MG63 (cell line): ENCODE data around the gene TMEM134. TPM values are rescaled to one million over a fixed set of nuclear protein-coding genes. Genes with fewer than 3 reads are reported as not detected.
A peak's percentile ranks its signal among the peaks of the same experiment; 100 is the strongest.
"Not testable (repeated sequence)": the region's sequence is repeated elsewhere in the genome, so short reads cannot be mapped to it uniquely, and the experiment has no call there.

Experiments used
- DNase-seq: peaks from one replicate; pipeline ENCODE4 v3.0.0-alpha.2; 2020
- H3K27me3 ChIP-seq: fragments of 250-450 bp; sonication (Bioruptor Pico); 2 replicates; pipeline ENCODE4 v1.5.1; 2020; ENCODE audit warnings: mild to moderate bottlenecking, moderate library complexity
- H3K36me3 ChIP-seq: fragments of 250-450 bp; sonication (Bioruptor Pico); 2 replicates; pipeline ENCODE4 v1.5.1; 2020; ENCODE audit warnings: mild to moderate bottlenecking, moderate library complexity
- H3K4me3 ChIP-seq: fragments of 250-450 bp; sonication (Bioruptor Pico); 2 replicates; pipeline ENCODE4 v1.5.1; 2020; ENCODE audit warnings: mild to moderate bottlenecking, moderate library complexity
- H3K9me3 ChIP-seq: fragments of 250-450 bp; sonication (Bioruptor Pico); 2 replicates; pipeline ENCODE4 v1.5.1; 2020; ENCODE audit warnings: mild to moderate bottlenecking, moderate library complexity
- total RNA-seq: library from RNA; depleted of rRNA; stranded (reverse); fragments of >200 nt; shearing (Covaris generic); gene quantifications from 2 replicates; pipeline ENCODE4 v1.2.3, GENCODE V29; 2014; ENCODE audit warnings: low replicate concordance

The TMEM134 gene
- total RNA-seq, 1 experiment from 2014 or later: 44.2 TPM

DNA sequence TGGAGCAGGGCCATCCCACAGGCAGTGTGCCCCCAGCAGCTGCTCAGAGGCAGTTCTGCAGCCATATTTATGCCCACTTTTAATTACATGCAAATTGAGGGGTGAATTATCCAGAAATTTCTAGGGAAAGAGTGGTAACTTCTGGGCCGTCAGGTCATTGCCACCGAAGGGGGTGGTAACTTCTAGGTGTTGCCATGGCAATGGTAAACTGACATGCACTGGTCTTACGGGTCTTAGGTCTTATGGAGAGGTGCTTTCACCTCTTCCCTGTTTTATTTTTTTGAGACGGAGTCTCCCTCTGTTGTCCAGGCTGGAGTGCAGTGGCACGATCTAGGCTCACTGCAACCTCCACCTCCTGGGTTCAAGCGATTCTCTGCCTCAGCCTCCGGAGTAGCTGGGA, 3.8 kb upstream of the TMEM134 start:
- Histone ChIP-seq H3K27me3 (no peaks in the 10 kb centered on the region), H3K4me3 (no peak overlapping the region), H3K36me3 (no peaks in the 10 kb centered on the region), H3K9me3 (no peaks in the 10 kb centered on the region)
- DNase-seq: no peak

DNA sequence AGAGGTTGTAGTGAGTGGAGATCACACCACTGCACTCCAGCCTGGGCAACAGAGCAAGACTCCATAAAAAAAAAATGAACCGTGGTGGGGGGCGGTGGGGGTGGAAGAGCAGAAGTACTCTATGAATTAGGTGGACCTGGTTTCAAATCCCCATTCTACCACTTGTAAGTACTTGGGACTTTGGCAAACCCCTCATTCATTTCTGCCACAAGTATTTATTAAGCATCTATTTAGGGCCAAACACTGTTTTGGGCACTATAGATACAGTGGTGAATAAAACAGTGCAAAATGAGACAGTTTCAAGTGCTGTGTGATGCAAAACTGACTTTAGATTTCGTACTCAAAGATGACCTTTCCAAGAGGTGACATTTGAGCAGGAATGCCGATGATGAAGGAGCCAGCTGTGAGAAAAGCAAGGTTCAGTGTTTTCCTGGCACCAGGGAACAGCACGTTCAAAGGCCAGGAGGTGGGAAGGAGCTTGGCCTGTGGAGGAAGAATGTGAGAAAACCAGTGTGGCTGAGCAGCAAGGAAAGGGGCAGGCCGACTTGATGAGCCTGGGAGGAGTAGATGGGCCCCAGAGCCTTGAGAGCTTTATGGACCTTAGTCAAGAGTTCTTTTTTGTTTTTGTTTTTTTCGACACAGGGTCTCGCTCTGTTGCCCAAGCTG, 1.4 kb upstream of the TMEM134 start:
- H3K4me3 ChIP-seq: no peak overlapping the region
- no peak for DNase-seq
- H3K9me3 ChIP-seq: no peaks in the 10 kb centered on the region
- H3K36me3 ChIP-seq: no peaks in the 10 kb centered on the region
- H3K27me3 ChIP-seq: no peaks in the 10 kb centered on the region

DNA sequence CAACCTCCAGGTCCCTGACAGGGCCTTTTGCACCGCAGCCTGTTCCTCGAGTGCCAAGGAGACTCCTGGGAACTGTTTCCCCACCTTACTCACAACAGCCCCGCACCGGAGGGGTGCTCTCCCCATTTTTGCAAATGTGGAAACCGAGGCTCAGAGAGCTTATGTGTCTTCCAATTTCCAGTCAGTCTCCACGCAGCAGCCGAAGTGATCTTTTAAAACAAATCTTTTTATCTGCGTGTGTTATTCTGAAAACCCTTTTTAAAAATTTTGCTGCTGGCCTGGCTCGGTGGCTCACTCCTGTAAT, 409 bp upstream of the TMEM134 start:
- H3K27me3 ChIP-seq: no peaks in the 10 kb centered on the region
- no peaks in the 10 kb centered on the region for H3K36me3 ChIP-seq
- H3K4me3 ChIP-seq: peak overlapping the region; percentile 73
- DNase-seq: no peak
- H3K9me3 ChIP-seq: no peaks in the 10 kb centered on the region

DNA sequence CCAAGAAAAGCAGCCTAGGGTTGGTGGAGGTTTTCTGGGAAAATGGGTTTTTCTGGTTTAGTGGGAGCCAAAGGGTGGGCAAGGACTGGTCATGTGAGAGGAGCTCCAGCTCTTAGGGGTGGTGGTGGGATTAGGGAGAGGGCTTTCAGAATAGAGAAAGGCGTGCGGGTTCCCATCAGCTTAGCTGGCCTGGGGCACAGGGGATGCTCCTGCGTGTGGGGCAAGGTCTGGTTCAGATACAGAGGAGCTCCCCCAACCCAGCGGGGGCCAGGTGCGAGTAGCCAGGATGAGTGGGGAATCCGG, 644 bp downstream of the TMEM134 start:
- H3K4me3 ChIP-seq: peak overlapping the region; percentile 73
- no peaks in the 10 kb centered on the region for H3K9me3 ChIP-seq
- H3K27me3 ChIP-seq: no peaks in the 10 kb centered on the region
- H3K36me3 ChIP-seq: no peaks in the 10 kb centered on the region
- no peak for DNase-seq

DNA sequence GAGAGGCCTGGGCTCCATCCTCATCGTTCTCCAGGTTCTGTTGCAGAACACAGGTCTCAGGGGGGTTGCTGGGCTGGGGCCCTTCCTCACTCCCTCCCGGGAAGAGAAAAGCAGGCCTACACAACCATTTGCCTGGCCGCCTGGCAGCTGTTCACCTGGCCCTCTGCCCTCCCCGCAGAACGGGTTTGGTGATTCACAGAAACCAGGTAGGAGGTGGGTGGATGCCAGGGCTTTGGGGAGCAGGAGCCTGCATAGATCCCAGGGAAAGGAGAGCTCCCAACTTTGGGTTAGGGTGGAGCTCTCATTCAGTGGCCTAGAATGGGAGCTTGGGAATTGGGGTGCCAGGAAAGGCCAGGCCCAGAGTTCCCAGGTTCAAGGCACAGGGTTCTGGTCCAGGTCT, 995 bp downstream of the TMEM134 start:
- Histone ChIP-seq H3K4me3 (peak overlapping the region; percentile 73), H3K9me3 (no peaks in the 10 kb centered on the region)
- DNase-seq: peak; percentile 36

DNA sequence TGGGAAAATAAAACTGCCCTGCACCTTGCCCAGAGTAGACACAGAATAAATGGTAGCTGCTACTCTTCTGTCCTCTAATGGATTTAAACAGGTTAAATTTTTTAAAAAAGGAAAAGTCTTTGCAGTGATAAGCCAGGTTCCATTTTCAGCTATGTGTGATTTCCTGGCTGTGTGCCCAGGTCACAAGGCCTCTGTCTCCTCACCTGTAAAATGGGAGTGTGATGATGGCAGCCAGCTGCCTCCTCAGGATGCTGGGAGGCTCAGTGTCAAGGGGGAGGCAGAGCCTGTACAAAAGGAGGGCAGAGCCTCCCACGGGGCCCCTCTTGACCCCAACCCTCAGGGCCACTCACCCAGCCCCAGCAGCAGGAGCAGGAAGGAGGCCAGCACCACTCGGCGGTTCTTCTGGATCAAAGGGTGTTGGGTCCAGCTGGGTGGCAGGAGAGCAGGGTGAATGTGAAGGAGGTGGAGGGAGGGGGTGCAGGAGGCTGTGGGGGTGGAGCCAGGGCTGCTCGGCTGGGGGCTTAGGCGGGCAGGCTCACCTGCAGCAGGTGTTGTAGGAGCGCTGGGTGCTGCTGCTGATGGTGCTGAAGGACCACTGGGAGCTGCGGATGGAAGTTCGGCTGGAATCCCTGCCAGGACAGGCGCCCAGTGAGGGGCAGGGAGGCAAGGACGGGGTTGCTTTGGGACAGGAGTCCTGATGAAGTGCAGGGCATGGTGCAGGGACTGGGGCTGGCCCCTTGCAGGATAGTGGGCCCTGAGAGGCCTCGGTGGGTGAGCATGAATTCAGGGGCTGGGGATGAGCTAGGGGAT, 1.9 kb downstream of the TMEM134 start:
- H3K36me3 ChIP-seq: no peaks in the 10 kb centered on the region
- H3K4me3 ChIP-seq: no peak overlapping the region
- DNase-seq: no peak
- no peaks in the 10 kb centered on the region for H3K27me3 ChIP-seq
- no peaks in the 10 kb centered on the region for H3K9me3 ChIP-seq

More for the DNA sequence above, 995 bp downstream of the TMEM134 start:
- Histone ChIP-seq H3K36me3 (no peaks in the 10 kb centered on the region), H3K27me3 (no peaks in the 10 kb centered on the region)

DNA sequence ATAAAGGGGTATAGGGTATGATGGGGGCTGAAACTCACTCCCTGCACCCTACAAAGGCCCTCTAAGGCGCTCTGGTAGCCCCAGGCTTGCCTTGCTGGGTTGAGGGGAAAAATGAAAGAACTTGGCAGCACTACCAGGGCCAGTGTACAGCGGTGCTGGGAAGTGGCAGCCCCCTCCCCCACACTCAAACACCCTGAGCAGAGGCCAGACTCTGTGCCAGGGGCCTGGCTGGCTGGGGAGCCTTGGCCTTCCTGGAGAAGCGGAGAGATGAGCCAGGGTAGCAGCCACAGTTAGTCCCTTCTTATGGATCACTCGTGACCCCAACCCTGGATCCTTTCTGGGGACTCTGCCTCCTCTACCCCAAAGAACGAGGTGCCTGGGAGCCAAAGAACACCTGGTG, 2.7 kb downstream of the TMEM134 start:
- Histone ChIP-seq H3K9me3 (no peaks in the 10 kb centered on the region), H3K4me3 (no peak overlapping the region), H3K27me3 (no peaks in the 10 kb centered on the region), H3K36me3 (no peaks in the 10 kb centered on the region)
- no peak for DNase-seq

DNA sequence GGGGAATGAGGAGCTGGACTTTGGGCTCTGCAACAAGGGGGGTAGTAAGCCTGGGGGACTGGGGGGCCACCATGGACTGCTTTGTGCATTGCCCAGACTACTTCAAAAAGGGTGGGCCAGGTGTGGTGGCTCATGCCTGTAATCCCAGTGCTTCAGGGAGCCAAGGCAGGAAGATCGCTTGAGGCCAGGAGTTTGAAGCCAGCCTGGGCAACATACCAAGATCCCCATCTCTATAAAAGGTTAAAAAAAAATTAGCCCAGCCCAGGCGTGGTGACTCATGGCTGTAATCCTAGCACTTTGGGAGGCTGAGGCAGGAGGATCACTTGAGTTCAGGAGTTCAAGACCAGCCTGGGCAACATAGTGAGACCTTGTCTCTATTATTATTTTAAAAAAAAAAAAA, 3.5 kb downstream of the TMEM134 start:
- peak; percentile 40 for DNase-seq
- H3K27me3 ChIP-seq, H3K36me3 ChIP-seq, H3K9me3 ChIP-seq, H3K4me3 ChIP-seq: not testable (repeated sequence)

DNA sequence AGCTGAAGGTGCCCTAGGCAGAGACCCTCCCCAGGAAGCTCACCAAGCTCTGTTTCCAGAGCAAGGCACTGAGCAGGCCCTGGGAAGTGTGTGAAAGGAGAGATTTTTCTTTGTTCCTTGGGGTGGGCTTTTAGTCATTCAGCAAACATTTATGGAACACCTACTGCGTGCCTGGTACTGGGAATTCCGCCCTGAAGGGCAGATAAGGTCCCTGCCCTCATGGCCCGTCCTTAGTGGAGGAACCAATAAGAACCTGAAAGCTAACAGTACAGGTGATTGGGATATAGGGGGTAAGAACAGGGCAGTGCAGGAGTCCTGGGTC, 3.9 kb downstream of the TMEM134 start:
- no peak for DNase-seq
- Histone ChIP-seq H3K27me3 (no peaks in the 10 kb centered on the region), H3K9me3 (no peaks in the 10 kb centered on the region), H3K4me3 (no peak overlapping the region), H3K36me3 (no peaks in the 10 kb centered on the region)

DNA sequence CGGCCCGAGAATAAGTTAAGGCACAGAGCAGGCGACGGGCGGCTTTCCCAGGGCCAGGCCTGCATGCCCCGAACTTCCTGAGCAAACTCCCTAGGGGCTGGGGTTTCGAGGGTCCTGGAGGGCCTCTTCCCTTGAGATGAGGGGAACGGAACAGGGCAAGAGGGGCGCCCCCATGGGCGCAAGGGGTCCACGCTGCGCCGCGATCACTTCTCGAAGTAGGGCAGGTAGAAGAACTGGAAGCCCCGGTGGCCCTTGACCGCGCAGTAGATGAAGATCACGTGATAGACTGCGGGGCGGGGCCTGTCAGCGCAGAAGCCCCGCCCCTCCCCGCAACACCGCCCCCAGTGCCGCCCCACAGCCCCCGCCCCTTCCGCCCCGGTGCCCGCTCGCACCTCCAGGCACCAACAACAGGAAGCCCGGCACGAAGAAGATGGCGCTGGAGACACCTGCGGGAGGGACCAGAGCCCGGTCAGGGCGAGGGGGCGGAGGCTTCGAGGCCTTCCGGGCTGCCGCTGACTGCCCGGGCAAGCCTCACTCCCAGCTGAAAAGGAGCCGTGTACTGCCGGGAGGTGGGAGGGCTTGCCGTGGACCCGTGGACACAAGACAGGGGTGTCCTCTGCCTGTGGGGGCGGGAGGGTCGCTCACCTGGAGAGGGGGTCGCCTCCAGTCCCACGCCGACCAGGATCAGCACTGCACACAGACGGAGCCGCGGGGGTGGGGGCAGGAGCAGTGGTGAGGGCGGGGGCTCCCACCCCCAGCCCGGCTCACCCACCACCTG, 4.5 kb downstream of the TMEM134 start:
- Histone ChIP-seq H3K9me3 (no peaks in the 10 kb centered on the region), H3K27me3 (no peaks in the 10 kb centered on the region), H3K36me3 (no peaks in the 10 kb centered on the region), H3K4me3 (no peak overlapping the region)
- no peak for DNase-seq

DNA sequence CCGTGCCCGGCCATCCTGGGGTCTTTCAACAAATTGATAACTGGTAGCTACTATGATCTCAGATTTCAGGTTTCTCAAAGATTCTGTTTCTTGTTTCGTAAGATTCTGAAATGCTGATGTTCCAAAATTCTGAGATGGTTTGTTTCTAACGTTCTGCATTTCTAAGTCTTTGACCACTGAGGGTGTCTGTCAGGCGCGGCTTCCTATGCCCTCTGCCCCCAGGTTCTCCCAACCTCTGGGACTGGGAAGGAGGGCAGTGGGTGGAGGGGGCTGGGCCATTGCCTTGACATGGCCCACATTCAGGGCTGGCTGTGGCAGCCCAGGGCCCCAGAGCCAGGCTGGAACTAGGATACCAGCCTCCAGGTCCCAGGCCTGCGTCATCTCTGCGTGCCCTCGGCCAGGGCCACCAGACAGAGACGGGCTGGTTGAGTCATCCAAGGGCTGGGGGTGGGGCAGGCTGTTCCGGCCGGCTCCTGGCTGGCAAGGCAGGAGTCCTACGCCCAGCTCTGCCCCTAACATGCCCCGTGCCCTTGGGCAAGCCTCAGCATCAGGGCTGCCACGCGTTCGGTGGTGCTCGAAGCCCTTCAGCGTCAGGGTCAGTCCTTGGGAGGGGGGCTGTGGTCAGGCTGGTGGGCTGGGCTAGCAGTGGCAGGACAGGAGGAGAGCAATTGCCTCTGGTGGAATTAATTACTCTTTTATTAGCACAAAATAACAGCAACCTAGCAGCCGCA, 5.2 kb downstream of the TMEM134 start:
- Histone ChIP-seq H3K9me3 (no peaks in the 10 kb centered on the region), H3K4me3 (no peak overlapping the region), H3K27me3 (no peaks in the 10 kb centered on the region), H3K36me3 (no peaks in the 10 kb centered on the region)
- no peak for DNase-seq

DNA sequence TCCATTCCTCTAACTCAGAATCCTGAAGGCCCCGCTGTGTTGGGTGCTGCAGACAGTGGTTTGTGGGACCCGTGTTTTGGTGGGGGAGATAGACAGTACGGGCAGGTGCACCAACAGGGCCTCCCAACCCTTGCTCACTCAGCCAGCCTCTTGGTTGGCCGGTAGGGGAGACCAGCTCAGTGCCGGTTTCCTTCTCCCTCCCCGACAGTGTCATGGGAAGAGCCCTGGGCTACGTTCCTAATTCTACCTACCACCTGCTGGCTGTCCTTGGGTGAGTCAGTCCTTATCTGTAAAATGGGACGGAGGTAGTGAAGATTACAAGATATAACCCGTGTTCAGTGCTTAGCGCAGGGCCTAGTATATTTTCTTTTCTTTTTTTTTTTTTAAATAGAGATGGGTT, 5.9 kb downstream of the TMEM134 start:
- Histone ChIP-seq H3K9me3 (no peaks in the 10 kb centered on the region), H3K4me3 (no peak overlapping the region), H3K36me3 (no peaks in the 10 kb centered on the region), H3K27me3 (no peaks in the 10 kb centered on the region)
- no peak for DNase-seq

DNA sequence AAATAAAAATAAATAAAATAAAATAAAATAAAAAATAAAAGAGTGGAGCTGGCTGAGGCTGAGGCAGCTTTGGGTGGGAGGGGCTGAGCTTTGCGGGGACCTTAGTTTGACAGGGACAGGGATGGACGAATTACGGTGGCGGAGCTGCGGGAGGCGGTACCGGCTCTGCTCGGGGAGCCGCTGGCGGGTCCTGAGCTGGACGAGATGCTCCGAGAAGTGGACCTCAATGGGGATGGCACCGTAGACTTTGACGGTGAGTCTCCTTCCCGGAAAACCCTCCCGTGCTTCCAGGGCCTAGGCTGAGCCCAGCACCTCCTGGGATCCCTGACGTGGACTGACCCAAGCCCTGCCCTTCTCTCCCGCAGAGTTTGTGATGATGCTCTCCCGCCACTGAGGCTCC, 10.8 kb downstream of the TMEM134 start:
- Histone ChIP-seq H3K4me3 (no peak overlapping the region), H3K9me3 (no peaks in the 10 kb centered on the region), H3K27me3 (no peaks in the 10 kb centered on the region), H3K36me3 (no peaks in the 10 kb centered on the region)
- DNase-seq: no peak

DNA sequence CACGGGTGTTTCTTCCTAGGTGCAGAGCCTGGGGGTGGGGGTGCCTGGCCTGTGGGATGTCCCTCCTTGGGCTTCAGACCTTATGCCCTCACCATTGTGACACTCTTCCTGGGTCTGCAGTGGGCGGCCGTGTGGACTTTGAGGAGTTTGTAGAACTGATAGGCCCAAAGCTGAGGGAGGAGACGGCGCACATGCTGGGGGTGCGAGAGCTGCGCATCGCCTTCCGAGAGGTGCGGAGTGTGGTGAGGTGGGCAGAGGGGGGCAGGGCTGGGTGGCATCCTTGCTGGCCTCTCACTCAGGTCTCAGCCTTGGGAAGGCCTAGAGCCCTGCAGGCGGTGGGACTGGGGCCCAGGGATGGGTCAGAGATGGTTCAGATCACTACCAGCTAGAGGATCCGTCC, 11.6 kb downstream of the TMEM134 start:
- Histone ChIP-seq H3K9me3 (no peaks in the 10 kb centered on the region), H3K27me3 (no peaks in the 10 kb centered on the region), H3K36me3 (no peaks in the 10 kb centered on the region), H3K4me3 (no peak overlapping the region)
- no peak for DNase-seq

DNA sequence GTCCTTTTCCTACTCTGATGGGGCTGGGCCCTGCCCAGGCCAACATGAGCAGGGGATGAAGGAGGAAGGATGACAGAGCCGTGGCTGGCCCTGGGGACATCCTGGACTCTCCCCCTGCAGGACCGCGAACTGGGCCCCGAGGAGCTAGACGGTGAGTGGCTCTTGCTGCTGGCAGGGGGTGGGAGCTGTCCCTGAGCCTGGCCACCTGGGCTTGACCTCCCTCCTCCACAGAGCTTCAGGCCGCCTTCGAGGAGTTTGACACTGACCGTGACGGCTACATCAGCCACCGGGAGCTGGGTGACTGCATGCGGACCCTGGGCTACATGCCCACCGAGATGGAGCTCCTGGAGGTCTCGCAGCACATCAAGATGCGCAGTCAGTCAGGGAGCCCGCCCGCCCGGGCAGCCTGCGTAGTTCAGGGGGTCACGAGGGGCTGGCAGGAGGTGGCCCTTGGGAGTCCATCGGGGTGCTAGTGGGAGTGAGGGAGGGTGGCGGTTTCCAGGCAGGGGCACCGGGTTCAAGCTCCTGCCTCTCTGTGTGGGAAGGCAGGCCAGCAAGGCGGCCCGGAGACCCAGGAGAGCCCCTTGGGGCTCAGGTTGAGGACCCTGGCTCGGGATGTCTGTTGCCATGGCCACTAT, 12.9 kb downstream of the TMEM134 start:
- Histone ChIP-seq H3K27me3 (no peaks in the 10 kb centered on the region), H3K9me3 (no peaks in the 10 kb centered on the region), H3K4me3 (no peak overlapping the region), H3K36me3 (no peaks in the 10 kb centered on the region)
- no peak for DNase-seq

DNA sequence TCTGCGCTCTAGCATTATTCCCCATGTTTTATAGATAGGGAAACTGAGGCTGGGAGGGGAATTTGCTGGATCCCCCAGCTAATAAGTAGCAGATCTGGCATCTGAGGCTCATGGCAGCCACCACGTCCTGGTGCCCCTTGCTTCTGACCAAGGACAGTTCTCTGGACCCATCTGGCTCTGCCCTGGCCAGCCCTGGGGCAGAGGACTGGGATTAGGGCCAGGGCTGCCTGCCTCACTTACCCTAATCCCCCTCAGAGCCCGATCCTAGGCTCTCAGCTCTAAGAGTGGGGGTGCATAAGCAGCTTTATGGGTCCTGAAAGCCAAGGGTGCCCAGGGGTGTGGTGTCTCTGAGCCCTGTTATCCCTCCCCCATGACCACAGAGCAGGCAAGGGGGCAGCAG, 14.0 kb downstream of the TMEM134 start, which contains the start of gene CABP4:
Gene CABP4 (plus strand): TSS at position 301 of the 400 bp plus-strand sequence. CDS start 70 bp downstream, at position 371.
- Histone ChIP-seq H3K27me3 (no peaks in the 10 kb centered on the region), H3K9me3 (no peaks in the 10 kb centered on the region), H3K4me3 (no peak within 1 kb of the TSS), H3K36me3 (no peaks in the 10 kb centered on the region)
- no peak for DNase-seq
